Non-pigmented ciliary epithelial cell (primary cell): ENCODE data around the gene RUNDC1.
"Not testable (repeated sequence)": the region's sequence is repeated elsewhere in the genome, so short reads cannot be mapped to it uniquely, and the experiment has no call there.

ENCODE experiments used
- DNase-seq: peaks from one replicate; pipeline ENCODE4 v3.0.0-alpha.2; 2010; ENCODE audit warnings: low read depth

Gene RUNDC1

DNA sequence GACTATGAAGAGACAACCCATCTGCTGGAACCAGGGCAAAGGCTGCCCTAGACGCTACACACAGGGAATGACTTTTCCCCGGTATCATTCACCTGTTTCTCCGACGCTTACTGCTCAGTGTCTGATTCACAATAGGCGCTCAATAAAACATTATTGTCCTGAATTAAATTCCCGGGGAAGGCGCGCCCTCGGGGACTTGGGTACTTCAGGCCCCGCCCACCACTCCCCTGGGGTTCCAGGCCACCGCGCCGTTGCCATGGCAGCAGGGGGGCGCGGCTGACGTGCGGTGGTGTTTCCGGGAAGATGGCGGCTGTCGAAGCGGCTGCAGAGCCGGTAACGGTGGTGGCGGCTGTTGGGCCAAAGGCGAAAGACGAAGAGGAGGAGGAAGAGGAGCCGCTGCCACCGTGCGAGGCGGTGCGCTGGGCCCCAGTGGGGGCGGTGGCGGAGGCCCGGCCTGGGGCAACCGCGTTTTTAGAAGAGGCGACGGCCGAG lies at the start of gene RUNDC1:
Gene RUNDC1, plus strand, starts transcription at position 292 of the 492 bp plus-strand sequence. Its CDS starts 12 bp downstream, at position 304.
- DNase-seq = no peak

DNA sequence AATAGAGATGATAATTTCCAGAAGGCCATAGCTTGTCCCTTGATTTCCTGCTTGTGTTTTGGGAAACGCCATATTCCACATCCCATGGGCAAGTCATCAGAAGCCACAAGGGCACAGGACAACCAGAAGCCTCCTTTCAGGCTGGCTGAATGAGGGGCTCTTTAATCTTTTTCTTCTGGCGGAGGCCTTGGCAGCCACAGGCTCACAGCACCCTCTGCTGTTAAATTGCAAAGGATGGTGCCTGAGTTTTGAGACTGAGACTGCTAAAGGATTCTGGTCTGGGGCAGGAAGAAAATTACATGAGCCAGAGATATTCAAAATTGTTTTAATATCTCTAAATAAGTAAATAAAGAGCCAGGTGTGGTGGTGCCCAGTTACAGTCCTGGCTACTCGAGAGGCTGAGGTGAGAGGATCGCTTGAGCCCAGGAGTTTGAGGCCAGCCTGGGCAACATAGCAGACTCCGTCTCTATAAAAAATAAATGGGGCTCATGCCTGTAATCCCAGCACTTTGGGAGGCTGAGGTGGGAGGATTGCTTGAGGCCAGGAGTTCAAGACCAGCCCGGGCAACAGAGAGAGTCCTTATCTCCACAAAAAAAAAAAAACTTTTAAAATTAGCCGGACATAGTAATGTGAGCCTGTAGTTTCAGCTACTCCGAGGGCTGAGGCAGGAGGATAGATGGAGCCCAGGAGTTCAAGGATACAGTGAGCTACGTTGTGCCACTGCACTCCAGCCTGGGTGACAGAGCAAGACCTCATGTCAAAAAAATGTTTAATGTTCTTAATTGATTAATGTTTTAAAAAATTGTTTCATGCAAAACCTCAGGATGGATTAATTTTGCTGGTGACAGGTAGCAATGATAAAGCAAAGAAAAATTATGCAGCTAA lies 42.4 kb upstream of the RUNDC1 start:
- DNase-seq = peak; percentile 19

DNA sequence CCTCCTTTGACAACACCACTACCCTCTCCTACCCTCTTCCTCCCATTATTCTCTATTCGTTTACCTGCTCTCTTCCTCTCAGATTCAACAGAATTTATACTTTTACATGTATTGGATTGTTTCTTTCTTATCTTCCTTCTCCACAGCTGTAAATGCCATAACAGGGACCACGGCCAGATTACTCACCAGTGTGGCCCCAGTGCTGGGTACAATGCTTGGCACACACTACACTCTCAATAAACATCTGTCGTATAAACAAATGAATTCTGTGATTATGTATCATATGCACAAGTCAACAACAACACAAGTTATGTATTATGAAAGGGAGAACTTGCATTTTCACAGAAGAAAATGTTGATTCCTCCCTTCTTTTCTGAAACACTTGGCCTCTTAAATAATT lies 36.2 kb upstream of the RUNDC1 start:
- DNase-seq = no peak

DNA sequence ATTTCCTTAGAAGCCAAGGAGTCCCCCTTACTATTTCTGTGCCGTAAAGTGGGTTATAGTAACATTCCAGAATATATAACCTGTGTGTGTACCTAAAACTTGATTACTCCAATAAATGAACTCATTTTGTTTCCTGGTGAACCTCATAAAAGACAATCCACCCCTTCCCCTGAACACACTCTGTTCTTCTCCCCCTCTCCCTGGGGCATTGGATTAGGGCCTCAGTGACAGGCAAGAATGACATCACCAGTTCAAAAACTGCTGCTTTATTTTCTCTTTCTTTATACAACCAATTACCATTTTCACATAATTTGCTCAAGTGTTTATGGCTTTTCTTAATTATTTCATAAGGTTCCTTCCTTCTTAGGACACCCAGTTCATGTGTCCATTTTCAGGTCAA lies 33.6 kb upstream of the RUNDC1 start:
- no peak for DNase-seq

DNA sequence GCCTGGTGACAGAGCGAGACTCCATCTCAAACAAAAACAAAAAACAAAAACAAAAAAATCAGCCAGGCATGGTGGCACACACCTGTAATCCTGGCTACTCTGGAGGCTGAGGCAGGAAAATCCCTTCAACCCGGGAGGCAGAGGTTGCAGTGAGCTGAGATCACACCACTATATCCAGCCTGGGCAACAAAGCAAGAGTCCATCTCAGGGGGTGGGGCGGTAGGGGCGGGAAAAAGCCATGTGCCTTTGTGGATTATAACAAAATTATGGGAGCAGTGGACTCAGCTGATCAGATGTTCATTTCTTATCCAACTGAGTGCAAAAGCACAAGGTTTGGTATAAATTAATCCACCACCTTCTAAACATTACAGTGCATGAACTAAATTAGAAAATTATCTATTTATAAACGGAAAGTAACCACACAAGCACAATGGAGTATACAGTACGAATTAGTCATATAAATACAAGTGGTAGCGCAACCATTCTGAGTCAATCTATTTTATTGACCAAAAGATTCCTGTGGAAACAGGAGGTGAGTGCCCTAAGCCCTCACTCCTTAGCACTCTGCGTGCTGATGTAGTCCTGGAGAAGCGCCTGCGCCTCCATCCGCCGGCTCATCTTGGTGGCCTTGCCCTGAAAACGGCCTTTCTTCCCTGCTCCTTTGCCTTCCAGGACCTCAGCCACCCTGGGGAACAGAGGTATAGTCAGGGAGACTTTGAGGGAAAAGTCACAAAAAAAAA lies 30.2 kb upstream of the RUNDC1 start:
- no peak for DNase-seq

DNA sequence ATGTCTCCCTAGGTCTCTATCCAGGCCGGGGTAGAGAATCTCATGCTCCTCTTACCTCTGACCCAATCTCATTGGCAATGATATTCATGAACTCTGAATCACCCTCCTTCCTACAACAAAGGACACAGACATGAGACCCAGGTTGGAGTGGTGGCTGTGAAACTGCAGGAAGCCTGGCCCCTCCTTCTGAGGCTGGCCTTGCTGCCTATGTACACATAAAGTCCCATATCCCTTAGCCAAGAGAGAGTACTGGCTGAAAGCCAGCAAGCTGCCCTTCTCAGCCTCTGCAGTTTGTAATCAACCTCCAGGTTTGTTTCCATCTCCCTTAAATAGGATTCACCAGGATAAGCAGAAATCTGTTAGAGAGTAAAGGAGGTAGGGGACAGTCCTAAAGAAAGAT lies 26.7 kb upstream of the RUNDC1 start:
- no peak for DNase-seq

DNA sequence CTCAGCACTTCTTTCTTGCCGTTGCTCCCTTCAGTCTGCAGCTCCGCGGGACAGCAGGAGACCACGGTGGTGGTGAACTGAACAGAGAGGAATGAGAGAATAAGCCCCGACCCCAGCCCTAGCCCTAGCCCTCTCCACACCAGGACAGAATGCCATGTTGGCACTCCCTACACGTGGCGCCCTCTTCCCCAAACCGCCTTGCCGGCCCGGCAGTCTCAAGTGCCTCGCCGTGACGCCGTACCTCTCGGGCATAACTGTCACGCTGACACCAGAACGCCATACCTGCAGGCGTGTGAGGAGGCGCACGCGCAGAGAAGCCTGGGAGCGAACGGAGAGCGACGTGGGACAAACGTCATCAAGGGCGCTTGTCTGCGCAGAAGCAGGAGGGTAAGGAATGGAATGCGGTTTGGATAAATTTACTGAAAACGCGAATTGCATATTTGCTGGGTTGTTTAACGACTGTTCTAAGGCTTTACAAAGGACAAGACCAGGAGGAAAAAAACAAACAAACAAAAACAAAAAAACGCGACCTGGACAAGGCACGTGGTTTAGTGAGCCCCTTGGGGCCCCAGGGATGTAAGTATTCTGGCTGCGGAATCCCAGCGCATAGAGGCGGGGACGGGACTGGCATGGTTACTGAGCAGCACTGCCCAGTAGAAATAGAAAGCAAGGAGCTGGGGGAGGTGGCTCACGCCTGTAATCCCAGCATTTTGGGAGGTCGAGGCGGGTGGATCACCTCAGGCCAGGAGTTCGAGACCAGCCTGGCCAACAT lies 16.0 kb upstream of the RUNDC1 start, which contains the start of gene AARSD1:
Gene AARSD1, minus strand, starts transcription at position 294 of the 772 bp plus-strand sequence. Its CDS starts 14 bp downstream, at position 280.
- DNase-seq = peak; percentile 85

DNA sequence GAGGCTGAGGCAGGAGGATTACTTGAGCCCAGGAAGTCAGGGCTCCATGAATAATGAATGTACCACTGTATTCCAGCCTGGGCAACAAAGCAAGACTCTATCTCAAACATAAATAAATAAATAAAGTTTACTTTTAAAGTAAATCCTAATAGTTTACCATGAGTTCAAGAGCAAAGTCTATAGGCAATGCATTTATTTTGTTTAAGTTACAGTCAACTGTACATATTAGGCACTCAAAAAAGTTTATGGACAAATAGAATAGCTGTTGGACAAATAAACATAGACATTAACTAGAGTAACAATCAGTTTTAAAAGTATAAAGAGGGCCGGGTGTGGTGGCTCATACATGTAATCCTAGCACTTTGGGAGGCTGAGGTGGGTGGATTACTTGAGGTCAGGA lies 12.4 kb upstream of the RUNDC1 start:
- DNase-seq = no peak

DNA sequence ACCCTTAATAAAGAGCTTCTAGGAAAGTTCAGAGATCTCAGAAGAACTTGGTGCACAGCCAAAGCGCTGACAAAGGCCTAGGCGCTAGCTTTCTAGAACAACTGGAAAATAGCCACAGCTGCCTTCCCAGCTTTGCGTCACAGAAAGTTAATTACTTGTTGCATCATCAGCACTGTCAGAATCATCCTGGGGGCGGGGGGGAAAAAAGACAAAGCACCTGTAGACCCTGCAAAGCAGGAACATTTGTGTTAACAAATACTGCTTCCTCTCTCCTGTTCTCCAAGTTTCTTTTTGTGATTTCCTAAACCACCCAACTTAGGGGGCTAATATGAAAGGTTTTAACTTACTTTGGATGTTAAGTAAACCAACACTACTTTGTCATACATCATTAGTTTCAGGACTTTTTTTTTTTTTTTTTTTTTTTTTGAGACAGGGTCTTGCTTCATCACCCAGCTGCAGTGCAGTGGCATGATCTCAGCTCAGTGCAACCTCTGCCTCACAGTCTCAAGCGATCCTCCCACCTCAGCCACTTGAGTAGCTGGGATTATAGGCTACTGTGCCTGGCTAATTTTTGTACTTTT lies 11.3 kb upstream of the RUNDC1 start:
- DNase-seq = no peak

DNA sequence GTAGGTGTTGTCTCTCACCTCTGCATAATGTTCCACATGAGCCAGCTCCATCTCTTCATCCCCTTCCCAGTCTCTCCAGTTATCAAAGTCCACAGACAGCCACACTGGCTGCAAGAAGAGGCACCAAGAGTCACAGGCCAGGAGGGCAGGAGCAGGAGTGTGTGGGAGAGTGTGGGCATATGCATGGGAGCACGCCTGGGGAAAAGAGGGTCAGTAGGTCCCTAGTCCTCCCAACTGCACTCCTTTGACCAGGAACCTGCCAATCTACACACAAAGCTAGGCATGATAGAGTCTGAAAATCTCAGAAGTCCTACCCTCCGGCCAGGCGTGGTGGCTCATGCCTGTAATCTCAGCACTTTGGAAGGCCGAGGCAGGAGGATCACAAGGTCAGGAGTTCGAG lies 8.8 kb upstream of the RUNDC1 start:
- no peak for DNase-seq

DNA sequence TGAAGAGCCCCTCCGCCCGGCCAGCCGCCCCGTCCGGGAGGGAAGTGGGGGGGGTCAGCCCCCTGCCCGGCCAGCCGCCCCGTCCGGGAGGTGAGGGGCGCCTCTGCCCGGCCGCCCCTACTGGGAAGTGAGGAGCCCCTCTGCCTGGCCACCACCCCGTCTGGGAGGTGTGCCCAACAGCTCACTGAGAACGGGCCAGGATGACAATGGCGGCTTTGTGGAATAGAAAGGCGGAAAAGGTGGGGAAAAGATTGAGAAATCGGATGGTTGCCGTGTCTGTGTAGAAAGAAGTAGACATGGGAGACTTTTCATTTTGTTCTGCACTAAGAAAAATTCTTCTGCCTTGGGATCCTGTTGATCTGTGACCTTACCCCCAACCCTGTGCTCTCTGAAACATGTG lies 7.0 kb upstream of the RUNDC1 start:
- not testable (repeated sequence) for DNase-seq

DNA sequence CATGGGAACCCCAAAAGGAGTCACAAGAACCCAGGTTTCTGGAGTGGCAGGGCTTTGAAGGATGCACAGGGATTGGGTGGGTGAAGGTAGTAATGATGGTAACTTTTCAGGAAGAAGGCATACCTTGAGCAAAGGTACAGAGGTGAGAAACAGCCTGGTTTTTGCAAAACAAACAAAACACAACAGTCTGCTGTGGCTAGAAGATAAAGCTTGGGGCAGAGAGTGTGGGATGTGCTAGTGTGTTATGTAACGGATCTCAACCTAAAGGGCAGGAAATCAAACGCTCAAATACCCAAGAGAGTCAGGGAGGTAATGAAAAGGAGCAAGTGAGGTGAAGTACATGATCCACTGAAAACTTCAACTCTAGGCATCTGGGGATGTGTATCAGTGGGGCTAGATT lies 5.1 kb upstream of the RUNDC1 start:
- DNase-seq = no peak

DNA sequence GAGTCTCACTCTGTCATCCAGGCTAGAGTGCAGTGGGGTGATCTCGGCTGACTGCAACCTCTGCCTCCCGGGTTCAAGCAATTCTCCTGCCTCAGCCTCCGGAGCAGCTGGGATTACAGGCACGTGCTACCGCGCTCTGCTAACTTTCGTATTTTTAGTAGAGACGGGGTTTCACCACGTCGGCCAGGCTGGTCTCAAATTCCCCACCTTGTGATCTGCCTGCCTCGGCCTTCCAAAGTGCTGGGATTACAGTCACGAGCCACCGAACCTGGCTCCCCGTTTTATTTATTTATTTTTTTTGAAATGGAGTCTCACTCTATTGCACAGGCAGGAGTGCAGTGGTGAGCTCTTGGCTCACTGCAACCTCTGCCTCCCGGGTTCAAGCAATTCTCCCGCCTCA lies 4.7 kb upstream of the RUNDC1 start:
- DNase-seq = not testable (repeated sequence)

DNA sequence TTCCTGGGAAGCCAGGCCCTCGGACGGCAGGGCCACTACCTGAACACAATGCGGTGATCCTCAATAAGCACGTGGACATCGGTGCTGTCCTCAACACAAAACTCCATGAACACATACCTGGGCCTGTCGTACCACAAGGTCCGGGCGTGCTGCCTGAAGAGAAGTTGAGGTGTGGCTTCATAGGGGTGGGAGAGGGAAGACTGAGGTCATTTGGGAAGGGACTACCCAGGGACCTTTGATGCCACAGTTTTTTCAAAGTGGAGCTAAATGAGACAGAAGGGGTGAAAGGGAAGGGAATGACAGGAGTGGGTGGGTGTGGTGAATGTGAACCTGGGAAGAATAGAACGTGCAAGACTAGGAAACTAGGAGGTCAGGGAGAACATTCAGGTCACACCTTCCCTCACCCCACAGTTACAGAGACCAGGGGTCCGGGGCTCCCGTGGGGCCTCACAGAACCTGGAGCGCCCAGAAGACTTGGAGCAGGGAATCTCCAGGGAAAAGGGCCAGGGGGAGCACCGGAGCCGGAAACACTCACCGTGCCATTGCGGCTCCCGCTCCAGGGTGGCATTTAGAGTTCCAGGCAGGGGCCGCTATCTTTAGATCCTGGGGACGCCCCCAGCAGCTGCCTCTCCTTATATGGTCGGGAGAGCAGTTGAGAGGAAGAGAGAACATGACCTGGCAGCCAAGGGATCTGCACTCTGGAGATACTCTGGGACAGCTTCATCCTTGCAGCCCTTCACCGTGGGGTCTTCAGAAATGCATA lies 673 bp upstream of the RUNDC1 start, which contains the start of gene PTGES3L:
Gene PTGES3L, minus strand, starts transcription at position 570 of the 763 bp plus-strand sequence. Its CDS starts 27 bp downstream, at position 543.
- DNase-seq = no peak

DNA sequence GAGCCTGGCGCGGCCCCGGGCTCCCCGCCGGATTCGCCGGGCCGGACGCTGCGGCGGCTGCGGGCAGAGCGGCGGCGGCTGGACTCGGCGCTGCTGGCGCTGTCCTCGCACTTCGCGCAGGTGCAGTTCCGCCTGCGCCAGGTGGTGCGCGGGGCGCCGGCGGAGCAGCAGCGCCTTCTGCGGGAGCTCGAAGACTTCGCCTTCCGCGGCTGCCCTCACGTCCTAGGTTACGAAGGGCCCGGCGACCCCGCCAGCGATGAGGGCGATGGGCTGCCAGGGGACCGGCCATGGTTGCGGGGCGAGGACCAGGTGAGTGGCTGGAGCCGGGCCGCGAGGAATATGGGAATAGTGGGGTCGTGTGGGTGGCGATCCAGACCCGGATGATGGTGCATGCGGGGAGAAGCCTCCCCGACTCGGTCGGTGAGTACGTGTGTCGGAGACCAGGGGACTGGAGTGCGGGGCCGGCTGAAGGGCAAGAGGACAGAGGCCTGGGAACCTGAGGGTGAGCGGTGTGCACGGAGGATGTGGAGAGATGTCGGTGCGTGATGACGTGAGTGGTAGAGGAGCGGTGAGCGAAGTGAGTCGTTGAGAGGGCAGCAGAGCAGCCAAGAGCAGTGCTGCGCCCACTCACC lies 517 bp downstream of the RUNDC1 start:
- no peak for DNase-seq

DNA sequence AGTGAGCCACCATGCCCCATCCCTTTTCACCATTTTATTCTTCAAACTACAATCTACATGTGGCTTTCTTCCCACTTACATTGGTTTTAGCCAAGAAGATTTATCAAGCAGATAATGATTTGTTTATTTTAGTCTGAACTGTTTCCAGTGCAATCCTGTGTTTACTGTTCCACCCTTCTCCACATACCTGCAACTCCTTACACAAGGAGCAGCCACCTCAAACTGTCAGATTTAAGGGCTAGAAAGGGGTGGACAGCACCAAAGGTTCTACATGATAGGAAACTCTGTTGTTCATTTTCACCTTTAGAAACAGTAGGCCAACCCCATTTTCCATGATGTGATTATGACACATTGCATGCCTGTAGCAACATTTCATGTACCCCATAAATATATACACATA lies 1.9 kb downstream of the RUNDC1 start:
- DNase-seq = no peak

DNA sequence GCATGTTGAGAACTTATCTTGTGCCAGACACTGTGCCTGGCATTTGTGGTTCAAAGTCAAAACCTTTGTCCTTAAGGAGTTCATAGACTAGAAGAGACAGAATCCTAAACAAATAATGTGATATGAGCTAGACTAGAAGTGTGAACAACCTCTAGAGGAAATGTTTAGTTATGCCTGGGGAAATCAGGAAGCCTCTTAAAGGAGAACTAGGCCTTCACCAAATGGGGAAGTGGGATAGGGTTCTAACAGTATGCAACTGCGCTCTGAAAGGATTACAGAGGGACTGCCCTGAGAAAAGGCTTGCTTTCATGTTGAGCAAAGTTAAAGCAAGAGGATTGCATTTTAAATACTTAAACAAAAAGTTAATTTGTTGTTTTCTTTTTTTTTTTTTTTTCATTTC lies 4.9 kb downstream of the RUNDC1 start:
- no peak for DNase-seq

DNA sequence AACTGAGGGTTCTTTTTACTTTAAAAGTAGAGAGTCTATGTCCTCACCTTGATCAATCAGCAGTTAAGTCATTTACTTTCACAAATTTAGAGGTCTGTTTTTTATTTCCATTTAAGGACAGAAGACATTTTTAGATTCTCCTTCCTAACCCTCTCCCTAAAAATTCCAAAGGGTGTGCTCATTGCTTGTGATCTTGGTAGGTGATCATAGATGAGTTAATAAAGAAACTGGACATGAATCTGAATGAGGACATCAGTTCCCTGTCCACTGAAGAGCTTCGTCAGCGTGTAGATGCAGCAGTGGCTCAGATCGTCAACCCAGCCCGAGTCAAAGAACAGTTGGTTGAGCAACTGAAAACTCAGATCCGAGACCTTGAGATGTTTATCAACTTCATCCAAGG lies 8.8 kb downstream of the RUNDC1 start:
- DNase-seq = no peak

DNA sequence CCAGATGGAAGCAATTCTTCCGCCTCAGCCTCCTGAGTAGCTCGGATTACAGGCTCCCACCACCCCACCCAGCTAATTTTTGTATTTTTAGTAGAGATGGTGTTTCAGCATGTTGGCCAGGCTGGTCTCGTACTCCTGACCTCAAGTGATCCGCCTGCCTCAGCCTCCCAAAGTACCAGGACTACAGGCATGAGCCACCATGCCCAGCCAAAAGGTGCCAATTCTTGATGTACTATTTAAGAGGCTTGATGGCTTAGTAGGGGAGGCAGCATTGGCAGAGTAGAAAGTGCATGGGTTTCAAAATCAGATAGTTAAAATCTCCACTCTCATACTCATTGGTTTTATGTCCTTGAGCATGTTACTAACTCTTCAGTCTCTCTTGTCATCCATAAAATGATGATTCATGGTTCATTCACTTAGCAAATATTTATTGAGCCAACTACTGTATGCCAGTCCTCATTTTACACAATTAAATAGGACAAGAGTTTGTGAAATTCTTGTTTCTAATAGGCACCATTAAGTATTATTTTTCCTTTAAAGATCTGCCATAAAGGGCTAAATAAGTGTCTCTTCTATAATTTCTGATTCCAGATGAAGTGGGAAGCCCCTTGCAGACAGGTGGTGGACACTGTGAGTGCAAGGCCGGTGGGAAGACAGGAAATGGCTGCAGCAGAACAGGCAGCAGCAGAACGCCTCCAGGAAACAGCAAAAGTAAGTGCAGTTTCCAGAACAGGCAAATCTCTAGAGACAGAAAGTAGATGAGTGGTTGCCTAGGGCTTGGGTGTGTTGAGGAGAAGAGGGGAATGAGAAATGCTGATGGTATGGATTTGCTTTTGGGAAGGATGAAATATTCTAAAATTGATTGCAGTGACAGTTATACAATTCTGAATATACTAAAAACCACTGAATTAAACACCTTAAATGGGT lies 9.6 kb downstream of the RUNDC1 start:
- DNase-seq = no peak
